ENCODE data around the gene ATP6V1E1. TPM values are rescaled to one million over a fixed set of nuclear protein-coding genes. Genes with fewer than 3 reads are reported as not detected.
"Not testable (repeated sequence)": the region's sequence is repeated elsewhere in the genome, so short reads cannot be mapped to it uniquely, and the experiment has no call there.

Gene ATP6V1E1
- total RNA-seq, 1 experiment from 2014 or later, result 121 TPM

- H3K9me3 ChIP-seq (ENCODE audit: low read depth, low read length, poor library complexity, severe bottlenecking), result no peaks in the 10 kb centered on the region
- BruUV-seq (replicated peaks), result no TSS peak
- peak; percentile 67 for DNase-seq (ENCODE audit: low spot score)
- H3K27me3 ChIP-seq (replicated peaks; ENCODE audit: insufficient read depth, low read depth, low read length, poor library complexity), result no peaks in the 10 kb centered on the region
- no peaks in the 10 kb centered on the region for H3K36me3 ChIP-seq (ENCODE audit: insufficient read depth, low read length, poor library complexity, severe bottlenecking)
- H3K4me3 ChIP-seq (ENCODE audit: low read depth, low read length, poor library complexity, severe bottlenecking), result no peak overlapping the region
- intact Hi-C loops (cut with micrococcal nuclease; ENCODE audit: unreplicated experiment), result loop anchor here (10.0 kb wide), 1 partner anchor 74 kb away; no protein-coding TSS in a partner anchor
- TF ChIP-seq CTCF (conservative IDR thresholded peaks at IDR 0.05; ENCODE audit: low read depth, low read length), result no peak
- no peak for TF ChIP-seq EZH2 (IDR thresholded peaks at IDR 0.05; ENCODE audit: borderline replicate concordance, low read depth, low read length, poor library complexity, severe bottlenecking)
- CTCF ChIA-PET, result no interaction called here
- H3K27ac ChIP-seq (ENCODE audit: low read depth, low read length, poor library complexity, severe bottlenecking), result peak overlapping the region; percentile 38
- peaks cover 28% of the 10 kb centered on the region for H3K4me1 ChIP-seq (ENCODE audit: insufficient read depth, low read length, poor library complexity, severe bottlenecking)
- POLR2A ChIA-PET (ENCODE audit: low non-redundant PET), result no interaction called here
Measured at GRCh38 chr22:17570851-17571631, 57.5 kb downstream of the ATP6V1E1 start.

DNA sequence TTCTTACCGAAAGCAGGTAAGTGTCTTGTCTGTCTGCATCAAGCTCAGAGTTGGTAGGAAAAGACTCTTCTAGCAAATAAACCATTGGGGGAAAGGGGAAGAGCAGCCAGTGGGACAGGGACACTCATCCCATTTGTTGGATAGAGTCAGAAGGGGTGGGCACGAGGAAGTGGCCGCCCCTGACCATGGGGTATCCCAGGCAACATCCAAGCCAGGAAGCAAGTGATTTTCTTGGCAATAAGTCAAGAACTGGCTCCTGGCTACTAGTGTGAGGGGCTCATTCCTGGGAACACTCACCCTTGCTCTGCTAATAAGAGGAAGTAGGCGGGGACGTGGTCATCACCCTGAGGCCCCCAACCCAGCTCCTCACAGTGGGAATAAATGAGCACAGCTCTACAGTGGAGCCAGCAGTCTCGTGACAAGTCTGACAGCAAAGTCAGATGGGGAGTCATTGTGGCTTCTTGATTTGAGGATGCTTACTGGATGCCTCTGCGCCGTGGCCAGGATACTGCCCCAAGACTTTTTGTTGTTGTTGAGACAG, 58.5 kb downstream of the ATP6V1E1 start:
- Histone ChIP-seq H3K4me3 (ENCODE audit: low read depth, low read length, poor library complexity, severe bottlenecking) (no peak overlapping the region), H3K27ac (ENCODE audit: low read depth, low read length, poor library complexity, severe bottlenecking) (no peak overlapping the region), H3K36me3 (ENCODE audit: insufficient read depth, low read length, poor library complexity, severe bottlenecking) (no peaks in the 10 kb centered on the region), H3K9me3 (ENCODE audit: low read depth, low read length, poor library complexity, severe bottlenecking) (no peaks in the 10 kb centered on the region), H3K27me3 (replicated peaks; ENCODE audit: insufficient read depth, low read depth, low read length, poor library complexity) (no peaks in the 10 kb centered on the region), H3K4me1 (ENCODE audit: insufficient read depth, low read length, poor library complexity, severe bottlenecking) (peaks cover 22% of the 10 kb centered on the region)
- TF ChIP-seq CTCF (conservative IDR thresholded peaks at IDR 0.05; ENCODE audit: low read depth, low read length), result no peak
- no peak for TF ChIP-seq EZH2 (IDR thresholded peaks at IDR 0.05; ENCODE audit: borderline replicate concordance, low read depth, low read length, poor library complexity, severe bottlenecking)
- ChIA-PET POLR2A (ENCODE audit: low non-redundant PET) (no interaction called here), CTCF (no interaction called here)
- intact Hi-C loops (cut with micrococcal nuclease; ENCODE audit: unreplicated experiment), result loop anchor here (10.0 kb wide), 1 partner anchor 75 kb away; no protein-coding TSS in a partner anchor
- BruUV-seq (replicated peaks), result no TSS peak
- peak; percentile 15 for DNase-seq (ENCODE audit: low spot score)

DNA sequence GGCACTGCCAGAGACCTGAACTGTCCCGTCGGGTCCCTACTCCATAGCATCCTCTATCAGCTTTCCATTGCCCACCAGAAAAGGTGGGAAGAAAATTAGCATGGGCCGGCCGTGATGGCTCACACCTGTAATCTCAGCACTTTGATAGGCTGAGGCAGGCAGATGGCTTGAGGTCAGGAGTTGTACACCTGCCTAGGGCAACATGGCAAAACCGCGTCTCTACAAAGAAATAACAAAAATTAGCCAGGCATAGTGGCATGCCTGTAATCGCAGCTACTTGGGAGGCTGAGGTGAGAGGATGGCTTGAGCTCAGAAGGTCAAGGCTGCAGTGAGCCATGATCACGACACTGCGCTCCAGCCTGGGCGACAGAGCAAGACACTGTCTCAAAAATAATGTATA, 61.8 kb downstream of the ATP6V1E1 start:
- Histone ChIP-seq H3K9me3 (ENCODE audit: low read depth, low read length, poor library complexity, severe bottlenecking) (no peaks in the 10 kb centered on the region), H3K4me3 (ENCODE audit: low read depth, low read length, poor library complexity, severe bottlenecking) (no peak overlapping the region), H3K27ac (ENCODE audit: low read depth, low read length, poor library complexity, severe bottlenecking) (no peak overlapping the region), H3K36me3 (ENCODE audit: insufficient read depth, low read length, poor library complexity, severe bottlenecking) (no peaks in the 10 kb centered on the region), H3K27me3 (replicated peaks; ENCODE audit: insufficient read depth, low read depth, low read length, poor library complexity) (no peaks in the 10 kb centered on the region), H3K4me1 (ENCODE audit: insufficient read depth, low read length, poor library complexity, severe bottlenecking) (peaks cover 22% of the 10 kb centered on the region)
- DNase-seq (ENCODE audit: low spot score), result no peak
- intact Hi-C loops (cut with micrococcal nuclease; ENCODE audit: unreplicated experiment), result no loop called here
- ChIA-PET POLR2A (ENCODE audit: low non-redundant PET) (no interaction called here), CTCF (no interaction called here)
- no TSS peak for BruUV-seq (replicated peaks)
- TF ChIP-seq CTCF (conservative IDR thresholded peaks at IDR 0.05; ENCODE audit: low read depth, low read length), result no peak
- TF ChIP-seq EZH2 (IDR thresholded peaks at IDR 0.05; ENCODE audit: borderline replicate concordance, low read depth, low read length, poor library complexity, severe bottlenecking), result no peak

GRCh38 chr22:17566016-17566687, 62.4 kb downstream of the ATP6V1E1 start:
- H3K36me3 ChIP-seq (ENCODE audit: insufficient read depth, low read length, poor library complexity, severe bottlenecking); DNase-seq (ENCODE audit: low spot score); POLR2A ChIA-PET (ENCODE audit: low non-redundant PET); H3K27ac ChIP-seq (ENCODE audit: low read depth, low read length, poor library complexity, severe bottlenecking); BruUV-seq (replicated peaks); CTCF ChIA-PET; H3K4me3 ChIP-seq (ENCODE audit: low read depth, low read length, poor library complexity, severe bottlenecking); intact Hi-C loops (cut with micrococcal nuclease; ENCODE audit: unreplicated experiment); H3K27me3 ChIP-seq (replicated peaks; ENCODE audit: insufficient read depth, low read depth, low read length, poor library complexity); H3K9me3 ChIP-seq (ENCODE audit: low read depth, low read length, poor library complexity, severe bottlenecking): not testable (repeated sequence)
- H3K4me1 ChIP-seq (ENCODE audit: insufficient read depth, low read length, poor library complexity, severe bottlenecking), result peaks cover 19% of the 10 kb centered on the region
